H1 (cell line): Measurements from ENCODE around the gene MAGI1. TPM values are rescaled to one million over a fixed set of nuclear protein-coding genes. Genes with fewer than 3 reads are reported as not detected.

Experiments used
- CTCF ChIA-PET: fragments of 300-600 bp; sonication (Branson Sonifier 250); formaldehyde crosslinking; loops from one replicate; lab custom pipeline; 2021; ENCODE audit not compliant: partially characterized antibody; lab: Charles Lee
- POLR2A ChIA-PET: fragments of 300-600 bp; sonication (Branson Sonifier 250); formaldehyde crosslinking; loops from one replicate; lab custom pipeline; 2021; ENCODE audit warnings: inconsistent platforms; ENCODE audit not compliant: partially characterized antibody; lab: Charles Lee
- DNase-seq, 2 experiments: peaks; one replicate each; pipeline versions ENCODE4 v3.0.0 to v3.0.0-alpha.2; 2010 to 2022; ENCODE audit warnings: low spot score in 2 of 2, low read depth in 1 of 2, mixed read lengths in 1 of 2
- FAIRE-seq: peaks from 2 replicates; lab custom pipeline; 2011; peaks lifted over from hg19 to GRCh38; lab: Jason Lieb, UNC
- H2AFZ ChIP-seq: 2 replicates; pipeline ENCODE4 v1.8.1; 2012; ENCODE audit warnings: low read length, inconsistent platforms
- H2AK5ac ChIP-seq: 2 replicates; pipeline ENCODE4 v1.6.1; 2013; ENCODE audit warnings: low read depth, low read length
- H2BK120ac ChIP-seq: replicated peaks from 2 replicates; pipeline ENCODE3; 2013; ENCODE audit warnings: low read depth, low read length, inconsistent platforms
- H2BK12ac ChIP-seq: 2 replicates; pipeline ENCODE4 v1.6.1; 2013; ENCODE audit warnings: low read depth, low read length
- H2BK15ac ChIP-seq: 2 replicates; pipeline ENCODE4 v1.6.1; 2013; ENCODE audit warnings: low read length
- H2BK20ac ChIP-seq: 2 replicates; pipeline ENCODE4 v1.6.1; 2013; ENCODE audit warnings: low read length
- H2BK5ac ChIP-seq: 2 replicates; pipeline ENCODE4 v1.6.1; 2013; ENCODE audit warnings: low read depth, low read length
- H3K14ac ChIP-seq: 2 replicates; pipeline ENCODE4 v1.6.1; 2013; ENCODE audit warnings: inconsistent platforms; ENCODE audit not compliant: insufficient read length
- H3K18ac ChIP-seq: 2 replicates; pipeline ENCODE4 v1.6.1; 2013; ENCODE audit warnings: low read length; ENCODE audit errors: extremely low read depth
- H3K23ac ChIP-seq: 2 replicates; pipeline ENCODE4 v1.6.1; 2013; ENCODE audit warnings: inconsistent platforms; ENCODE audit not compliant: insufficient read length
- H3K23me2 ChIP-seq: 2 replicates; pipeline ENCODE4 v1.6.1; 2013; ENCODE audit warnings: low read depth, low read length
- H3K27ac ChIP-seq: 2 replicates; pipeline ENCODE4 v1.6.1; 2011; ENCODE audit warnings: low read depth, low read length, inconsistent platforms
- H3K27me3 ChIP-seq, 4 experiments: replicated peaks in 1 of 4; 1 replicate in 1 of 4; 2 replicates in 3 of 4; pipeline versions ENCODE4 v1.6.1 to v1.8.1; 2011 to 2013; ENCODE audit warnings: low read length in 3 of 4, mild to moderate bottlenecking in 3 of 4, inconsistent platforms in 2 of 4, mixed read lengths in 2 of 4, moderate library complexity in 1 of 4; ENCODE audit not compliant: control insufficient read depth in 3 of 4, insufficient read depth in 3 of 4; ENCODE audit errors: extremely low read depth in 1 of 4
- H3K36me3 ChIP-seq, 4 experiments: 2 replicates each; pipeline versions ENCODE4 v1.6.1 to v1.8.1; 2011 to 2013; ENCODE audit warnings: mild to moderate bottlenecking in 4 of 4, low read length in 3 of 4, moderate library complexity in 2 of 4, control low read depth in 1 of 4, inconsistent platforms in 1 of 4; ENCODE audit not compliant: insufficient read depth in 4 of 4, control insufficient read depth in 2 of 4
- H3K4ac ChIP-seq: replicated peaks from 2 replicates; pipeline ENCODE3; 2013; ENCODE audit warnings: low read length, low read depth, mixed read lengths, inconsistent platforms; ENCODE audit not compliant: insufficient read length
- H3K4me1 ChIP-seq, 4 experiments: replicated peaks in 1 of 4; 1 replicate in 1 of 4; 2 replicates in 3 of 4; pipeline versions ENCODE4 v1.6.1 to v1.8.1; 2011 to 2013; ENCODE audit warnings: low read length in 3 of 4, inconsistent platforms in 2 of 4, mixed read lengths in 1 of 4; ENCODE audit not compliant: insufficient read depth in 4 of 4, control insufficient read depth in 3 of 4
- H3K4me2 ChIP-seq, 2 experiments: 2 replicates each; pipeline versions ENCODE4 v1.6.1 to v1.8.1; 2011 to 2013; ENCODE audit warnings: low read depth in 2 of 2, low read length in 2 of 2, control low read depth in 1 of 2, inconsistent platforms in 1 of 2, mild to moderate bottlenecking in 1 of 2; ENCODE audit not compliant: insufficient read depth in 1 of 2
- H3K4me3 ChIP-seq, 4 experiments: fragments of 200-600, 300-600 bp in 1 of 4; sonication (generic), shearing (Covaris generic), sonication (Bioruptor Twin) in 1 of 4; 2 replicates each; pipeline versions ENCODE4 v1.5.1 to v1.8.1; 2011 to 2016; ENCODE audit warnings: low read length in 4 of 4, low read depth in 3 of 4, control low read depth in 2 of 4, inconsistent platforms in 2 of 4, mild to moderate bottlenecking in 2 of 4, mixed read lengths in 1 of 4, moderate library complexity in 1 of 4; ENCODE audit not compliant: insufficient read depth in 2 of 4; ENCODE audit errors: extremely low read depth in 1 of 4
- H3K56ac ChIP-seq: replicated peaks from 2 replicates; pipeline ENCODE3; 2013; ENCODE audit warnings: low read depth, mild to moderate bottlenecking, mixed read lengths, low read length, inconsistent platforms; ENCODE audit not compliant: insufficient read length
- H3K79me1 ChIP-seq: 2 replicates; pipeline ENCODE4 v1.6.1; 2013; ENCODE audit warnings: low read depth, low read length, control low read depth
- H3K79me2 ChIP-seq, 2 experiments: 2 replicates each; pipeline versions ENCODE4 v1.6.1 to v1.8.1; 2012 to 2013; ENCODE audit warnings: low read length in 2 of 2, mild to moderate bottlenecking in 2 of 2, inconsistent platforms in 1 of 2; ENCODE audit not compliant: insufficient read depth in 2 of 2, control insufficient read depth in 1 of 2
- H3K9ac ChIP-seq, 4 experiments: replicated peaks in 1 of 4; 1 replicate in 1 of 4; 2 replicates in 3 of 4; pipeline versions ENCODE4 v1.6.1 to v1.8.1; 2011 to 2013; ENCODE audit warnings: low read depth in 3 of 4, low read length in 3 of 4, control low read depth in 2 of 4, mild to moderate bottlenecking in 2 of 4, moderate library complexity in 2 of 4, inconsistent platforms in 1 of 4; ENCODE audit errors: extremely low read depth in 1 of 4
- H3K9me3 ChIP-seq, 2 experiments: 2 replicates each; pipeline versions ENCODE4 v1.6.1 to v1.8.1; 2012 to 2013; ENCODE audit warnings: mild to moderate bottlenecking in 2 of 2, moderate library complexity in 2 of 2, control low read depth in 1 of 2, inconsistent platforms in 1 of 2, low read depth in 1 of 2, low read length in 1 of 2, mixed read lengths in 1 of 2; ENCODE audit not compliant: insufficient read depth in 2 of 2
- H4K20me1 ChIP-seq, 2 experiments: replicated peaks in 1 of 2; 2 replicates each; pipeline versions ENCODE3 to v1.8.1; 2011 to 2013; ENCODE audit warnings: inconsistent platforms in 2 of 2, low read length in 2 of 2, mild to moderate bottlenecking in 1 of 2; ENCODE audit not compliant: insufficient read depth in 2 of 2, control insufficient read depth in 1 of 2
- H4K5ac ChIP-seq: 2 replicates; pipeline ENCODE4 v1.6.1; 2013; ENCODE audit warnings: low read length, low read depth, mixed read lengths, inconsistent platforms; ENCODE audit not compliant: insufficient read length
- H4K8ac ChIP-seq: 2 replicates; pipeline ENCODE4 v1.8.0; 2013; ENCODE audit warnings: mild to moderate bottlenecking, moderate library complexity, low read length, inconsistent platforms; ENCODE audit not compliant: insufficient read depth; ENCODE audit errors: extremely low read depth
- H4K91ac ChIP-seq: replicated peaks from 2 replicates; pipeline ENCODE3; 2013; ENCODE audit warnings: low read length, mixed read lengths, inconsistent platforms; ENCODE audit not compliant: insufficient read length
- BACH1 ChIP-seq: IDR thresholded peaks from 2 replicates; pipeline ENCODE4 v1.6.1; 2012; ENCODE audit warnings: low read length, improper control_type of control experiment
- BRCA1 ChIP-seq: IDR thresholded peaks from 2 replicates; pipeline ENCODE4 v1.6.1; 2012; ENCODE audit warnings: low read depth, low read length, improper control_type of control experiment
- CEBPB ChIP-seq: IDR thresholded peaks from 2 replicates; pipeline ENCODE4 v1.6.1; 2012; ENCODE audit warnings: low read depth, low read length
- GTF2F1 ChIP-seq: IDR thresholded peaks from 2 replicates; pipeline ENCODE4 v1.6.1; 2012; ENCODE audit warnings: low read depth, low read length, improper control_type of control experiment, borderline replicate concordance
- MAFK ChIP-seq: IDR thresholded peaks from 2 replicates; pipeline ENCODE4 v1.6.1; 2012; ENCODE audit warnings: low read depth, mild to moderate bottlenecking, improper control_type of control experiment, low read length
- NRF1 ChIP-seq: IDR thresholded peaks from 2 replicates; pipeline ENCODE4 v1.6.1; 2011; ENCODE audit warnings: mild to moderate bottlenecking, low read depth, low read length, improper control_type of control experiment
- RBBP5 ChIP-seq: IDR thresholded peaks from 2 replicates; pipeline ENCODE4 v1.7.1; 2012; ENCODE audit warnings: low read depth, mild to moderate bottlenecking, inconsistent platforms, low read length, moderate library complexity, borderline replicate concordance
- SIRT6 ChIP-seq: IDR thresholded peaks from one replicate; pipeline ENCODE4 v1.7.1; 2012; ENCODE audit warnings: low read length, inconsistent platforms
- SP2 ChIP-seq: IDR thresholded peaks from 2 replicates; pipeline ENCODE4 v1.6.1; 2012; ENCODE audit warnings: mild to moderate bottlenecking, low read length, inconsistent platforms
- SUZ12 ChIP-seq: fragments of 200-600 bp; sonication (generic); IDR thresholded peaks from 2 replicates; pipeline ENCODE4 v1.6.1; 2012; ENCODE audit warnings: mild to moderate bottlenecking, inconsistent platforms, low read length, moderate library complexity, mixed read lengths
- TBP ChIP-seq: IDR thresholded peaks from 2 replicates; pipeline ENCODE4 v1.6.1; 2011; ENCODE audit warnings: low read depth, low read length, improper control_type of control experiment
- TCF12 ChIP-seq: IDR thresholded peaks from 2 replicates; pipeline ENCODE4 v1.6.1; 2011; ENCODE audit warnings: low read depth, mild to moderate bottlenecking, low read length
- TEAD4 ChIP-seq: IDR thresholded peaks from 2 replicates; pipeline ENCODE4 v1.6.1; 2012; ENCODE audit warnings: low read depth, low read length, inconsistent platforms, mixed read lengths
- ZNF274 ChIP-seq: IDR thresholded peaks from 2 replicates; pipeline ENCODE4 v1.7.0; 2012; ENCODE audit warnings: low read length, borderline replicate concordance; ENCODE audit errors: extremely low read depth
- WGBS, 2 experiments: shearing (Covaris generic) in 1 of 2; methylation state at CpG; one replicate each; pipeline versions ENCODE4 v1.1.6 to v1.1.7; 2013 to 2015; ENCODE audit warnings: low lambda C conversion rate in 2 of 2, mixed read lengths in 2 of 2, inconsistent platforms in 1 of 2, low coverage in 1 of 2, missing lambda C conversion rate in 1 of 2; ENCODE audit not compliant: insufficient replicate concordance in 2 of 2, insufficient coverage in 1 of 2, insufficient read length in 1 of 2; ENCODE audit errors: extremely low coverage in 1 of 2, missing lambda C conversion rate in 1 of 2; 5-methylcytosine and 5-hydroxymethylcytosine counted together
- polyA plus RNA-seq, 7 experiments: library from polyadenylated mRNA; depleted of rRNA in 3 of 7; stranded (reverse) in 5 of 7; unstranded in 2 of 7; fragments of >200 nt in 5 of 7; fragments of 200-250 nt in 2 of 7; gene quantifications; 1 replicate in 5 of 7; 2 replicates in 1 of 7; 4 replicates in 1 of 7; pipeline versions ENCODE4 v1.2.1 to v1.2.3, GENCODE V29; 2011 to 2013; ENCODE audit warnings: missing spikeins in 2 of 7, mixed read lengths in 2 of 7
- total RNA-seq: library from RNA; stranded (reverse); fragmentation: NEBNext Ultra II Directional; extraction: Animal tissue kit (Norgen Biotek cat#: 25700); gene quantifications from 2 replicates; pipeline ENCODE4 v1.2.1, GENCODE V29; 2021
- TF ChIP-seq, protein P1 (sequence below): IDR thresholded peaks from 2 replicates; pipeline ENCODE4 v1.6.1; 2011; ENCODE audit warnings: low read length, improper control_type of control experiment

Gene MAGI1
- total and polyA plus RNA-seq, 2 of the 8 experiments (the other 6 are each of a cell fraction or from before 2014, with no cell fraction given) = 19.8 to 78.0 TPM

DNA sequence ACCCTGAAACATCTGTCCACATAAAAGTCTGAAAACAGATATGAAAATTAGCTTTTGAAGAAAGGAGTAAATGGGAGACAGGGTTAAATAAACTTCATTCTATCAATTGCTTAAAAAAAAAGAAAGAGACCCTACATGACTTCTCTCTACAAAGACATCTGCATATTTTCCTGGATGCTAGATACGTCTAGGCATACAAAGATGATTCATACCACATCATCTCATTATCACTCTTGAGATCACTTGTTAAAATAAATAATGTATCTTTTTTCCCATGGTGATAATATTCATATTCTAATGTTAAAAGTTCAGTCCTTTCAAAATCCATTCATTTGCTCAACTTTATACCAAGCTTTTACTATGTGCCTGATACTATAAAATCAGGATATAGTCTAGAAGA is 295.8 kb downstream of the MAGI1 start:
- Histone ChIP-seq H3K27ac (no peak overlapping the region), H4K91ac (no peak overlapping the region), H4K5ac (no peak overlapping the region), H2BK15ac (no peak overlapping the region), H3K4ac (no peak overlapping the region), H4K20me1 (no peaks in the 10 kb centered on the region), H3K4me2 (no peak overlapping the region), H3K9ac (no peak overlapping the region), H3K23me2 (no peaks in the 10 kb centered on the region), H2AK5ac (no peak overlapping the region), H3K27me3 (no peaks in the 10 kb centered on the region), H2BK5ac (no peak overlapping the region), H3K4me1 (peaks cover 0 to 4% (median 1%) of the 10 kb centered on the region in 4 experiments; a peak in 2 of 7 replicates), H3K79me1 (no peaks in the 10 kb centered on the region; the same call in 1 of the 2 replicates), H4K8ac (no peak overlapping the region), H2BK20ac (no peak overlapping the region), H3K9me3 (no peaks in the 10 kb centered on the region), H3K56ac (no peak overlapping the region), H2AFZ (no peak overlapping the region), H3K23ac (no peak overlapping the region), H2BK120ac (no peak overlapping the region), H3K79me2 (no peaks in the 10 kb centered on the region), H2BK12ac (no peak overlapping the region), H3K18ac (no peak overlapping the region), H3K4me3 (no peak overlapping the region), H3K36me3 (0 out of 8 replicates have a peak, but pooled peaks cover 0 to 3% (median 0%) of the 10 kb centered on the region in 4 experiments), H3K14ac (no peak overlapping the region)
- WGBS, 2 experiments = 83% methylated on average over 1 of the region's 1 CpG; no CpG with 5 or more reads in 1 of the 2 experiments
- ChIA-PET CTCF (interaction anchor here (1.0 to 6.1 kb wide), 2 partner anchors 8 to 10 kb away, joined by 3 to 30 read pairs; no protein-coding TSS in a partner anchor), POLR2A (no interaction called here)
- DNase-seq (no peak), FAIRE-seq (no peak)
- TF ChIP-seq TEAD4 = no peak
- no peak for TF ChIP-seq SUZ12
- no peak for TF ChIP-seq NRF1
- no peak for TF ChIP-seq SIRT6
- TF ChIP-seq TCF12 = no peak
- TF ChIP-seq, protein P1, sequence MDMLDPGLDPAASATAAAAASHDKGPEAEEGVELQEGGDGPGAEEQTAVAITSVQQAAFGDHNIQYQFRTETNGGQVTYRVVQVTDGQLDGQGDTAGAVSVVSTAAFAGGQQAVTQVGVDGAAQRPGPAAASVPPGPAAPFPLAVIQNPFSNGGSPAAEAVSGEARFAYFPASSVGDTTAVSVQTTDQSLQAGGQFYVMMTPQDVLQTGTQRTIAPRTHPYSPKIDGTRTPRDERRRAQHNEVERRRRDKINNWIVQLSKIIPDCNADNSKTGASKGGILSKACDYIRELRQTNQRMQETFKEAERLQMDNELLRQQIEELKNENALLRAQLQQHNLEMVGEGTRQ = no peak
- no peak for TF ChIP-seq MAFK
- no peak for TF ChIP-seq BACH1
- no peak for TF ChIP-seq GTF2F1
- TF ChIP-seq ZNF274 = no peak
- TF ChIP-seq RBBP5 = no peak
- TF ChIP-seq TBP = no peak
- no peak for TF ChIP-seq CEBPB
- TF ChIP-seq SP2 = no peak
- TF ChIP-seq BRCA1 = no peak
